ENCODE results near the gene PIGQ. TPM values are rescaled to one million over a fixed set of nuclear protein-coding genes. Genes with fewer than 3 reads are reported as not detected.

The PIGQ gene
- total and polyA plus RNA-seq, 2 of the 13 experiments (the other 11 are each of a cell fraction or from before 2014, with no cell fraction given), result 7.7 to 19.7 TPM

DNA sequence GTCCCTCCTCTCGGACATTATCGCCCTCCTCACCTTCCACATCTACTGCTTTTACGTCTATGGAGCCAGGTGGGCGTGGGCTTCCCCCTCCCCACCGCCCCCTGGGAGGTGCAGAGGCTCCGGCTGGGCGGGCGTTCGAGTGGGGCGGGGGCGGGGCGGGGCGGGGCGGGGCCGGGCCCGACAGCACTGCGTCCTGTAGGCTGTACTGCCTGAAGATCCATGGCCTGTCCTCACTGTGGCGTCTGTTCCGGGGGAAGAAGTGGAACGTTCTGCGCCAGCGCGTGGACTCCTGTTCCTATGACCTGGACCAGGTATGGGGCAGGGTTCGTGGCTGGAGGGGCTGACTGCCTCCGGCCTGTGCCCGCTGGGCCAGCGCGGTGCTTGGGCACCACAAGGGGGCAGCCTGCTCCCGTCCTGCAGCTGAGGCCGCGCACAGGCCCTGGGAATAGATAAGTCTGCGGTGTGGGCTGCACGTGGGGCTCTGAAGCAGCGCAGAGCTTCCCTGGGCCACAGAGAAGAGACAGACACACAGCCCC, 9.2 kb downstream of the PIGQ start (continued):
- TF ChIP-seq HOXA3 (CRISPR knock-in tag; IDR thresholded peaks at IDR 0.05), result peak; percentile 59; the same call in 1 of the 2 replicates
- 0 out of 2 replicates have a peak, but pooled peaks have one; percentile 15 for TF ChIP-seq HNF4G (IDR thresholded peaks at IDR 0.05; ENCODE audit: borderline replicate concordance, low read depth, low read length)
- TF ChIP-seq HNF4G (CRISPR knock-in tag; IDR thresholded peaks at IDR 0.05; ENCODE audit: borderline replicate concordance, low read depth), result no peak
- no peak for TF ChIP-seq AHR (CRISPR knock-in tag; IDR thresholded peaks at IDR 0.05)
- no peak for TF ChIP-seq ZNF572 (CRISPR knock-in tag; IDR thresholded peaks at IDR 0.05)
- TF ChIP-seq CHCHD3 (CRISPR knock-in tag; IDR thresholded peaks at IDR 0.05), result no peak
- no peak for TF ChIP-seq ZNF746 (CRISPR knock-in tag; IDR thresholded peaks at IDR 0.05)
- TF ChIP-seq, protein P1, sequence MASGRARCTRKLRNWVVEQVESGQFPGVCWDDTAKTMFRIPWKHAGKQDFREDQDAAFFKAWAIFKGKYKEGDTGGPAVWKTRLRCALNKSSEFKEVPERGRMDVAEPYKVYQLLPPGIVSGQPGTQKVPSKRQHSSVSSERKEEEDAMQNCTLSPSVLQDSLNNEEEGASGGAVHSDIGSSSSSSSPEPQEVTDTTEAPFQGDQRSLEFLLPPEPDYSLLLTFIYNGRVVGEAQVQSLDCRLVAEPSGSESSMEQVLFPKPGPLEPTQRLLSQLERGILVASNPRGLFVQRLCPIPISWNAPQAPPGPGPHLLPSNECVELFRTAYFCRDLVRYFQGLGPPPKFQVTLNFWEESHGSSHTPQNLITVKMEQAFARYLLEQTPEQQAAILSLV (CRISPR knock-in tag; IDR thresholded peaks at IDR 0.05; ENCODE audit: borderline replicate concordance), result no peak; the same call in 1 of the 2 replicates
- no peak for TF ChIP-seq MIXL1 (CRISPR knock-in tag; IDR thresholded peaks at IDR 0.05)
- TF ChIP-seq SP140L (CRISPR knock-in tag; IDR thresholded peaks at IDR 0.05; ENCODE audit: borderline replicate concordance), result no peak
- TF ChIP-seq BCL6 (CRISPR knock-in tag; IDR thresholded peaks at IDR 0.05), result no peak
- TF ChIP-seq CC2D1A (CRISPR knock-in tag; IDR thresholded peaks at IDR 0.05), result no peak
- no peak for TF ChIP-seq ZNF530 (CRISPR knock-in tag; IDR thresholded peaks at IDR 0.05; ENCODE audit: low read depth)
- TF ChIP-seq ZNF317 (CRISPR knock-in tag; IDR thresholded peaks at IDR 0.05), result no peak
- no peak for TF ChIP-seq THYN1 (CRISPR knock-in tag; IDR thresholded peaks at IDR 0.05; ENCODE audit: borderline replicate concordance, low read depth)
- TF ChIP-seq, protein P2, sequence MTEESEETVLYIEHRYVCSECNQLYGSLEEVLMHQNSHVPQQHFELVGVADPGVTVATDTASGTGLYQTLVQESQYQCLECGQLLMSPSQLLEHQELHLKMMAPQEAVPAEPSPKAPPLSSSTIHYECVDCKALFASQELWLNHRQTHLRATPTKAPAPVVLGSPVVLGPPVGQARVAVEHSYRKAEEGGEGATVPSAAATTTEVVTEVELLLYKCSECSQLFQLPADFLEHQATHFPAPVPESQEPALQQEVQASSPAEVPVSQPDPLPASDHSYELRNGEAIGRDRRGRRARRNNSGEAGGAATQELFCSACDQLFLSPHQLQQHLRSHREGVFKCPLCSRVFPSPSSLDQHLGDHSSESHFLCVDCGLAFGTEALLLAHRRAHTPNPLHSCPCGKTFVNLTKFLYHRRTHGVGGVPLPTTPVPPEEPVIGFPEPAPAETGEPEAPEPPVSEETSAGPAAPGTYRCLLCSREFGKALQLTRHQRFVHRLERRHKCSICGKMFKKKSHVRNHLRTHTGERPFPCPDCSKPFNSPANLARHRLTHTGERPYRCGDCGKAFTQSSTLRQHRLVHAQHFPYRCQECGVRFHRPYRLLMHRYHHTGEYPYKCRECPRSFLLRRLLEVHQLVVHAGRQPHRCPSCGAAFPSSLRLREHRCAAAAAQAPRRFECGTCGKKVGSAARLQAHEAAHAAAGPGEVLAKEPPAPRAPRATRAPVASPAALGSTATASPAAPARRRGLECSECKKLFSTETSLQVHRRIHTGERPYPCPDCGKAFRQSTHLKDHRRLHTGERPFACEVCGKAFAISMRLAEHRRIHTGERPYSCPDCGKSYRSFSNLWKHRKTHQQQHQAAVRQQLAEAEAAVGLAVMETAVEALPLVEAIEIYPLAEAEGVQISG (CRISPR knock-in tag; IDR thresholded peaks at IDR 0.05), result peak; percentile 90
- no peak for TF ChIP-seq PAWR (CRISPR knock-in tag; IDR thresholded peaks at IDR 0.05; ENCODE audit: borderline replicate concordance)
- no peak for TF ChIP-seq ZNF260 (CRISPR knock-in tag; IDR thresholded peaks at IDR 0.05; ENCODE audit: borderline replicate concordance, low read depth)
- no peak for TF ChIP-seq SRF (IDR thresholded peaks at IDR 0.05; ENCODE audit: low read depth, low read length)
- TF ChIP-seq HOXA5 (CRISPR knock-in tag; IDR thresholded peaks at IDR 0.05), result no peak
- TF ChIP-seq RFX5 (IDR thresholded peaks at IDR 0.05; ENCODE audit: low read depth, low read length), result no peak
- no peak for TF ChIP-seq HMGA1 (CRISPR knock-in tag; conservative IDR thresholded peaks at IDR 0.05)
- TF ChIP-seq, protein P3, sequence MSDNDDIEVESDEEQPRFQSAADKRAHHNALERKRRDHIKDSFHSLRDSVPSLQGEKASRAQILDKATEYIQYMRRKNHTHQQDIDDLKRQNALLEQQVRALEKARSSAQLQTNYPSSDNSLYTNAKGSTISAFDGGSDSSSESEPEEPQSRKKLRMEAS (IDR thresholded peaks at IDR 0.05), result peak; percentile 75
- no peak for TF ChIP-seq RARA (CRISPR knock-in tag; IDR thresholded peaks at IDR 0.05)
- TF ChIP-seq ZNF670 (CRISPR knock-in tag; IDR thresholded peaks at IDR 0.05; ENCODE audit: borderline replicate concordance), result no peak
- TF ChIP-seq FLYWCH1 (CRISPR knock-in tag; IDR thresholded peaks at IDR 0.05), result no peak
- TF ChIP-seq KDM3A (CRISPR knock-in tag; IDR thresholded peaks at IDR 0.05; ENCODE audit: low read depth), result 0 out of 2 replicates have a peak, but pooled peaks have one; percentile 51
- TF ChIP-seq ZNF12 (CRISPR knock-in tag; IDR thresholded peaks at IDR 0.05), result peak; percentile 73; the same call in 1 of the 2 replicates
- TF ChIP-seq CBX1 (IDR thresholded peaks at IDR 0.05; ENCODE audit: low read depth), result no peak
- no peak for TF ChIP-seq DR1 (CRISPR knock-in tag; IDR thresholded peaks at IDR 0.05)
- no peak for TF ChIP-seq TCF7 (IDR thresholded peaks at IDR 0.05; ENCODE audit: low read depth)
- TF ChIP-seq HCFC1 (IDR thresholded peaks at IDR 0.05; ENCODE audit: low read depth, low read length), result no peak; the same call in 1 of the 2 replicates

Data from HepG2 (cell line).